A549 treated with AZD9567 at 1 μM for 4 hours (cell line): Measurements from ENCODE around the gene FRK. TPM values are rescaled to one million over a fixed set of nuclear protein-coding genes. Genes with fewer than 3 reads are reported as not detected.

ENCODE experiments used
- total RNA-seq: library from RNA; stranded (reverse); fragments of 200-300 nt; extraction: Qiagen RNA extraction; gene quantifications from 5 replicates; pipeline ENCODE4 v1.2.3, GENCODE V29; 2022; ENCODE audit not compliant: insufficient read depth

The FRK gene, protein sequence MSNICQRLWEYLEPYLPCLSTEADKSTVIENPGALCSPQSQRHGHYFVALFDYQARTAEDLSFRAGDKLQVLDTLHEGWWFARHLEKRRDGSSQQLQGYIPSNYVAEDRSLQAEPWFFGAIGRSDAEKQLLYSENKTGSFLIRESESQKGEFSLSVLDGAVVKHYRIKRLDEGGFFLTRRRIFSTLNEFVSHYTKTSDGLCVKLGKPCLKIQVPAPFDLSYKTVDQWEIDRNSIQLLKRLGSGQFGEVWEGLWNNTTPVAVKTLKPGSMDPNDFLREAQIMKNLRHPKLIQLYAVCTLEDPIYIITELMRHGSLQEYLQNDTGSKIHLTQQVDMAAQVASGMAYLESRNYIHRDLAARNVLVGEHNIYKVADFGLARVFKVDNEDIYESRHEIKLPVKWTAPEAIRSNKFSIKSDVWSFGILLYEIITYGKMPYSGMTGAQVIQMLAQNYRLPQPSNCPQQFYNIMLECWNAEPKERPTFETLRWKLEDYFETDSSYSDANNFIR
- total RNA-seq, result 0.70 to 1.0 TPM (median 0.96 TPM) in 5 replicates

DNA sequence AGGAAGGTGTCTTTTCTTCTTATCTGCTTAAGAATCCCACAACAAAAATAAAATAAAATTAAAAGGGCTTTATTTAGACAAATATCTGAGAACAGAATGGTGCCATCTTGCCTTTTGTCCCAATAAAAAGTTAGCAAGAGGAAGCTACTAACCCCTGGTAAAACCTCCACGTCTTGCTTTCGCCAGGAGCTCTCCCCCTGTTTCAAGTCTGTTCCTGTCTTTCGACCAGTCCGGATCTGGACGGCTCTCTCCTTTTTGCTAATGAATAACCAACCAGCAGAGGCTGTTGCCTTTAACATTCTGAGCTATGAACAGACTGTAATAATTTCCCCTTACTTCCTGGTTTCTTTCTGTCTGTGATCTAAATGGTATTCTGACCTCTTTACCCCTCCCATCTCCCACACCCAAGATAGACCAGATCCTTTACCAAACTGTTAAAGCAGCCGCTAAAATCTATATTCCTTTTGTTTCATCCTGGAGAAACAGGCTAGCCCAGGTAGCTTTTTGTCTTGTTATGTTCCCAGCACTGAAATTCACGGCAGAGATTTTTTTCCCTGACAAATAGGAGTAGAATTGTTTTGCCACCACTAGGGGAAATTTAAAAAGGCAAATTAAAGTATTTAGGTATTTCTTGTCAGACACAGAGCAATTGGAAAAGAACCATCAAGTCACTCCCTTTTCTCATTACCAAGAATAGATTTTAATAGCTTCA, at the start of gene FRK:
TSS of gene FRK (minus strand) at position 320 of the 712 bp plus-strand sequence. CDS start 580 bp downstream, outside the sequence.

DNA sequence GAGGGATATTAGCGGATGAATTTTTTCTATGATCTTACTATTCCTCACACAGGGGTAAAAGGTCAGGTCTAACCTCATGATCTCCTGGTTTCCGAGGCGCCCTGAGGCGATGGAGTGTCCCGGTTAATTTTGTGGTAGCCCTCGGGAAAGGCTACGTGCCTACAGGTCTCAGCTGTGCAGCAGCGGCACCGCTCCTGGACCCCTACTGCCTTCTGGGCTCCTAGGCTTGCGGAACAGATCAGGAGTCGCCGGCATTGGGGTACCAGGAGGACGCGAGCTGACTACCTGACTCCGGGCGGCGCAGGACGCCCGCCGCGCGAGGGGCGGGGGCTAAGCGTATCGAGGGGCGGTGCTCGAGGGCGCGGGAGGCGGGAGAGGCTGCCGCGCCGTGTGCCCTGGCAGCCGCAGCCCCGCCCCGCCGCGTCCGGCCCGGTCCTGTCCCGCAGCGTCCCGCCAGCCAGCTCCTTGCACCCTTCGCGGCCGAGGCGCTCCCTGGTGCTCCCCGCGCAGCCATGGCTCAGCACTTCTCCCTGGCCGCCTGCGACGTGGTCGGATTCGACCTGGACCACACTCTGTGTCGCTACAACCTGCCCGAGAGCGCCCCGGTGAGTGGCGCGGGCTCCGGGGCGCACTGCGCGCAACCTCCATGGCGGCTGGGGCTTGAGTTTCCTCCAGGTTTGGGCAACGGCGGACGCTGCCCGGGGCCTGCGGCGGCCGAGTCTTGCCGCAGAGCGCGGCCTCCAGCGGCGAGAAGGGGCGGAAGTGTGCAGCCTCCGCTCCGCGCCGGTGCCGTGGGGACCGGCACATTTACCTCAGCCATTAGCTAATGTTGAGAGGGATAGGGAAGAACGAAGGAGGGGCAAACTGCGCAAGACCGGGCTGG, 40.0 kb upstream of the FRK start, which contains the start of gene NT5DC1:
TSS of gene NT5DC1 (plus strand) at position 435 of the 883 bp plus-strand sequence. CDS start at position 513, 78 bp downstream.

Other genes starting within 250 kb of the FRK start
- gene NT5DC1, start 40.0 kb upstream of the FRK start, total RNA-seq, result 28.2 to 51.8 TPM (median 30.9 TPM) in 5 replicates
- gene COL10A1, start 65.2 kb upstream of the FRK start, total RNA-seq, result 0.02 TPM in 1 of 5 replicates, not detected in the others
- gene TSPYL4, start 193.2 kb upstream of the FRK start, total RNA-seq, result 1.2 to 3.2 TPM (median 2.9 TPM) in 5 replicates
- 26.3 to 29.5 TPM (median 28.8 TPM) in 5 replicates for gene TSPYL1, start 219.0 kb upstream of the FRK start, total RNA-seq